Measurements from ENCODE around the gene GPRC5C.
"Not testable (repeated sequence)": the region's sequence is repeated elsewhere in the genome, so short reads cannot be mapped to it uniquely, and the experiment has no call there.

Gene GPRC5C

DNA sequence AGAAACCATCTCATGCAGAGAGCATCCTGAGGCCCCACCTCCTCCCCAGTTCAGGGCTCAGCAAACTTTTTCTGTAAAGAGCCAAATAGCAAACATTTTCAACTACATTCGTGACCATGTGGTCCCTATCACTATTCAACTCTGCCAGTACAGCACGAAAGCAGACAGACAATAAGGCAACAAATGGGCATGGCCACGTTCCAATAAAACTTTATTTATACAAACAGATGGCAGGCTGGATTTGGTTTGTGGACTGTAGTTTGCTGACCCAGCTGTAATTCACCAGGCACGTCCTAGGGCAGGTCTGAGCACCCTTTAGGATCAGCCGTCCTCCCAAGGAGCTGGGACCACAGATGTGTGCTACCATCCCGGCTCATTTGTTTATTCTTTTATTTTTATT, 27.1 kb upstream of the GPRC5C start:
- TF ChIP-seq, protein P1, sequence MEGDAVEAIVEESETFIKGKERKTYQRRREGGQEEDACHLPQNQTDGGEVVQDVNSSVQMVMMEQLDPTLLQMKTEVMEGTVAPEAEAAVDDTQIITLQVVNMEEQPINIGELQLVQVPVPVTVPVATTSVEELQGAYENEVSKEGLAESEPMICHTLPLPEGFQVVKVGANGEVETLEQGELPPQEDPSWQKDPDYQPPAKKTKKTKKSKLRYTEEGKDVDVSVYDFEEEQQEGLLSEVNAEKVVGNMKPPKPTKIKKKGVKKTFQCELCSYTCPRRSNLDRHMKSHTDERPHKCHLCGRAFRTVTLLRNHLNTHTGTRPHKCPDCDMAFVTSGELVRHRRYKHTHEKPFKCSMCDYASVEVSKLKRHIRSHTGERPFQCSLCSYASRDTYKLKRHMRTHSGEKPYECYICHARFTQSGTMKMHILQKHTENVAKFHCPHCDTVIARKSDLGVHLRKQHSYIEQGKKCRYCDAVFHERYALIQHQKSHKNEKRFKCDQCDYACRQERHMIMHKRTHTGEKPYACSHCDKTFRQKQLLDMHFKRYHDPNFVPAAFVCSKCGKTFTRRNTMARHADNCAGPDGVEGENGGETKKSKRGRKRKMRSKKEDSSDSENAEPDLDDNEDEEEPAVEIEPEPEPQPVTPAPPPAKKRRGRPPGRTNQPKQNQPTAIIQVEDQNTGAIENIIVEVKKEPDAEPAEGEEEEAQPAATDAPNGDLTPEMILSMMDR (IDR thresholded peaks at IDR 0.05; ENCODE audit: borderline replicate concordance, control extremely low read depth, extremely low read depth, insufficient read depth, missing control alignments), result no peak
- no peak for DNase-seq (ENCODE audit: low spot score)
- in situ Hi-C loops (cut with MboI; ENCODE audit: low sequenced_read_pairs, unreplicated experiment), result no loop called here

DNA sequence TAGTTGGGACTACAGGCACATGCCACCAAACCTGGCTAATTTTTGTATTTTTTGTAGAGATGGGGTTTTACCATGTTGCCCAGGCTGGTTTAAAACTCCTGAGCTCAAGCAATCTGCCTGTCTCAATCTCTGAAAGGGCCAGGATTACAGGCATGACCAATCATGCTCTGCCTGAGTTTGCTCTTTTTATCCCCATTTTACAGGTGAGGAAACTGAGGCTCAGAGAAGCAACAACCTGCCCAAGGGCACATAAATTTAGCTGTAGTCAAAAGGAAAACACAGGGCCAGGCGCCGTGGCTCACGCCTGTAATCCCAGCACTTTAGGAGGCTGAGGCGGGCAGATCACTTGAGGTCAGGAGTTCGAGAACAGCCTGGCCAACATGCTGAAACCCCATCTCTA, 26.6 kb upstream of the GPRC5C start:
- DNase-seq (ENCODE audit: low spot score); in situ Hi-C loops (cut with MboI; ENCODE audit: low sequenced_read_pairs, unreplicated experiment): not testable (repeated sequence)

DNA sequence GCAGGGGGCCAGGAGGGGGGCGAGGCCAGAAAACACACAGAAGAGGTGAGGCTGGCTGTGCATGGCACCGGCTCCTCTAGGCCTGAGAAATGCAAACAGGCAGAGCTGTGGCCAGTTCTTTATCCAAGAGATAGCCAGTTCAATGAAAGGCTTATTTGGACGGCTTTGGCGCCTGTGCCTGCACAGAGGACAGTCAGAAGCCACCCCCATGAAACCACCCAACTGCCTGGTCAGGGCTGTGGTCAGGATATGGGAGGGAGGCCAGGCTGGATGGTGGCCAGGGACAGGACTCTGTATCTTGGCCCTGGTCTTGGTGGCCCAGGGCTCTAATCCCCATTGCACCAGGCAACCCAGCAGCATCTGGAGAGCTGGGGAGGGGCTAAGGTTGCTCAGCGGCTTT, 24.5 kb upstream of the GPRC5C start:
- TF ChIP-seq, protein P1 (IDR thresholded peaks at IDR 0.05; ENCODE audit: borderline replicate concordance, control extremely low read depth, extremely low read depth, insufficient read depth, missing control alignments), result no peak
- in situ Hi-C loops (cut with MboI; ENCODE audit: low sequenced_read_pairs, unreplicated experiment), result no loop called here
- no peak for DNase-seq (ENCODE audit: low spot score)

DNA sequence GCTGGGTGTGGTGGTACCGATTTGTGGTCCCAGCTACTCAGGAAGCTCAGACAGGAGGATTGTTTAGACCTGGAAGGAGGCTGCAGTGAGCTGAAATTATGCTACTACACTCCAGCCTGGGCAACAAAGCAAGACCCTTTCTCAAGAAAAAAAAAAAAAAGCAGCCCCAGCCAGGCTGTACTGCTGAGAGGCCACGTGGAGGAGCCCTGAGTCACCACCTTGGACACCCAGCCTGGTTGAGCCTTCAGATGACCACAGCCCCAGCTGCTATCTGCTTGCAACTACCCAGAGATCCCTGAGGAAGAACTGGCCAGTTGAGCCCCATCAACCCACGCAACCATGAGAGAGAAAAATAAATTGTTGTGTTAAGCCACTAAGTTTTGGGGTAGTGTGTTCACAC, 23.6 kb upstream of the GPRC5C start:
- TF ChIP-seq, protein P1 (IDR thresholded peaks at IDR 0.05; ENCODE audit: borderline replicate concordance, control extremely low read depth, extremely low read depth, insufficient read depth, missing control alignments), result peak; percentile 52
- DNase-seq (ENCODE audit: low spot score), result no peak
- in situ Hi-C loops (cut with MboI; ENCODE audit: low sequenced_read_pairs, unreplicated experiment), result no loop called here

DNA sequence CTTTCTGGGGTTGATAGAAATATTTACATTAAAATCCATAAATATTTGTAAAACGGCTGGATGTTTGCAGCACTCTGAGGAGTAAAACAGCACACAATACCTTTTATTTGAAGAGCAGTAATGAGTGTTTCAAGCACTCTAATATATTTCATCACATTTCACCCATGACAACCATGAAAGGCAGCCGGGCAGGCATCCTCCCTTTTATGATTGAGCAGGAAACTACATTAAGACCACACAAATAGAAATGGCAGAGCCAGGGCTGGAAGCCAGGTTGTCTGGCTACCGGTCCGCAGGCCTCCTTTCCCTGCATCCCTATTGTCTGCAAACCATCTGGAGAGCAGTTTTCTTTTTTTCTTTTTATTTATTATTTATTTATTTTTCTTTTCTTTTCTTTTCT, 23.1 kb upstream of the GPRC5C start:
- no peak for DNase-seq (ENCODE audit: low spot score)
- in situ Hi-C loops (cut with MboI; ENCODE audit: low sequenced_read_pairs, unreplicated experiment), result no loop called here
- TF ChIP-seq, protein P1 (IDR thresholded peaks at IDR 0.05; ENCODE audit: borderline replicate concordance, control extremely low read depth, extremely low read depth, insufficient read depth, missing control alignments), result no peak

DNA sequence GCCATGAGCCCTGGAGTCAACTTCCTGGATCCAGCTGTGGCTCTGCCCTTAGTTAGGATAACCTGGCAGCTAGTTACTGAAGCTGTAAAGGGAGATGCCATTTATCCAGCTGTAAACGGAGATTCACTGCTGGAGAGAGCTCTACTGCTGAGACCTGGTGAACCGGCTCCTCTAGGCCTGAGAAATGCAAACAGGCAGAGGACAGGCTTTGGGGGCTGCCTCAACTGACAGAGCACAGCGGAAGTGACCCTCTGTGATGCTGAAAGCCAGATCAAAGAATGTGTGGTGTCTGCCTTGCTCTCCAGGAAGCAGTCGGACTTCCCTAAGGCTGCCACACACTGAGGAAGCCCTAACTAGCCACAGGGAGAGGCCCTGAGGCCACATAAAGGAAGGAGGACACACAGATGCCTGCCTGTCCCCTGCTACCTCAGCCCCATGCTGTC, 21.9 kb upstream of the GPRC5C start:
- TF ChIP-seq, protein P1 (IDR thresholded peaks at IDR 0.05; ENCODE audit: borderline replicate concordance, control extremely low read depth, extremely low read depth, insufficient read depth, missing control alignments), result no peak
- DNase-seq (ENCODE audit: low spot score), result no peak
- in situ Hi-C loops (cut with MboI; ENCODE audit: low sequenced_read_pairs, unreplicated experiment), result no loop called here

DNA sequence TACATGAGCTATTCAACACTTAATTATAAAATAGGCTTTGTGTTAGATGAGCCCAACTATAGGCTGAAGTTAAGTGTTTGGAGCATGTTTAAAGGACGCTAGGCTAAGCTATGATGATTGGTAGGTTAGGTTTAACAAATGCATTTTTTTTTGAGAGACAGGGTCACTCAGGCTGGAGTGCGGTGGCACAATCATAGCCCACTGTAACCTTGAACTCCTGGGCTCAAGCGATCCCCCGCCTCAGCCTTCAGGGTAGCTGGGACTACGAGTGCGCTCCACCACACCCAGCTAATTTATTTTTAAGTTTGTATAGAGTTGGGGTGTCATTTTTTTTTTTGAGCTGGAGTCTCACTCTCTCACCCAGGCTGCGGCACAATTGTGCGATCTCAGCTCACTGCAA, 19.3 kb upstream of the GPRC5C start:
- no peak for DNase-seq (ENCODE audit: low spot score)
- in situ Hi-C loops (cut with MboI; ENCODE audit: low sequenced_read_pairs, unreplicated experiment), result no loop called here
- TF ChIP-seq, protein P1 (IDR thresholded peaks at IDR 0.05; ENCODE audit: borderline replicate concordance, control extremely low read depth, extremely low read depth, insufficient read depth, missing control alignments), result no peak

All from GM13976 (cell line).